Loucy (cell line): ENCODE data around the gene CDX1.

ENCODE experiments used
- H2AFZ ChIP-seq: fragments of 200-600 bp; sonication (generic); 2 replicates; pipeline ENCODE4 v1.6.0; 2016; ENCODE audit warnings: antibody characterized with exemption, mild to moderate bottlenecking, low read length, moderate library complexity
- H3F3A ChIP-seq: fragments of 200-600 bp; 2 replicates; pipeline ENCODE4 v1.6.0; 2016; ENCODE audit warnings: antibody characterized with exemption, low read depth, mild to moderate bottlenecking
- H3K27me3 ChIP-seq: fragments of 200-600 bp; sonication (generic); 2 replicates; pipeline ENCODE4 v1.6.1; 2014; ENCODE audit warnings: low read length, mild to moderate bottlenecking; ENCODE audit not compliant: insufficient read depth, poor library complexity, severe bottlenecking
- H3K36me3 ChIP-seq: fragments of 200-600 bp; sonication (generic); 2 replicates; pipeline ENCODE4 v1.6.1; 2016; ENCODE audit warnings: low read length; ENCODE audit not compliant: insufficient read depth
- H3K4me1 ChIP-seq: fragments of 200-600 bp; sonication (generic); 2 replicates; pipeline ENCODE4 v1.5.1; 2014; ENCODE audit warnings: low read length, mild to moderate bottlenecking; ENCODE audit not compliant: insufficient read depth, poor library complexity, severe bottlenecking
- H3K4me2 ChIP-seq: fragments of 200-600 bp; sonication (generic); 2 replicates; pipeline ENCODE4 v1.6.0; 2014; ENCODE audit warnings: antibody characterized with exemption, low read length, low read depth, mild to moderate bottlenecking; ENCODE audit not compliant: poor library complexity, severe bottlenecking
- H3K4me3 ChIP-seq: fragments of 200-600 bp; sonication (generic); 2 replicates; pipeline ENCODE4 v1.5.1; 2014; ENCODE audit warnings: low read length, mild to moderate bottlenecking, mixed read lengths; ENCODE audit not compliant: poor library complexity, severe bottlenecking
- H3K79me2 ChIP-seq: fragments of 200-600 bp; sonication (generic); 2 replicates; pipeline ENCODE4 v1.6.1; 2014; ENCODE audit warnings: low read length; ENCODE audit not compliant: insufficient read depth
- H3K9ac ChIP-seq: fragments of 200-600 bp; sonication (generic); 2 replicates; pipeline ENCODE4 v1.6.0; 2014; ENCODE audit warnings: mild to moderate bottlenecking, low read depth, low read length, moderate library complexity; ENCODE audit not compliant: poor library complexity, severe bottlenecking
- H3K9me2 ChIP-seq: fragments of 200-600 bp; sonication (generic); replicated peaks from 2 replicates; pipeline ENCODE4 v1.6.1; 2016; ENCODE audit warnings: low read depth, low read length, mixed read lengths
- H3K9me3 ChIP-seq: fragments of 200-600 bp; sonication (generic); 2 replicates; pipeline ENCODE4 v1.6.1; 2014; ENCODE audit warnings: mild to moderate bottlenecking, antibody characterized with exemption, low read length, low read depth; ENCODE audit not compliant: insufficient read depth
- H4K20me1 ChIP-seq: fragments of 200-600 bp; sonication (generic); 2 replicates; pipeline ENCODE4 v1.6.0; 2014; ENCODE audit warnings: antibody characterized with exemption, low read length, mild to moderate bottlenecking; ENCODE audit not compliant: insufficient read depth, poor library complexity, severe bottlenecking
- CTCF ChIP-seq: fragments of 200-600 bp; sonication (generic); conservative IDR thresholded peaks from 2 replicates; pipeline ENCODE4 v1.5.1; 2014; ENCODE audit warnings: mild to moderate bottlenecking, antibody characterized with exemption, low read length
- EZH2phosphoT487 ChIP-seq: fragments of 200-600 bp; IDR thresholded peaks from 2 replicates; pipeline ENCODE4 v1.6.1; 2018; ENCODE audit warnings: antibody characterized with exemption, mild to moderate bottlenecking, moderate library complexity, borderline replicate concordance

CDX1 gene

GRCh38 chr5:150177721-150178120 is 11.1 kb downstream of the CDX1 start:
- Histone ChIP-seq H3K4me3 (no peak overlapping the region), H2AFZ (no peak overlapping the region), H3K36me3 (no peaks in the 10 kb centered on the region), H3K9ac (no peak overlapping the region), H3K27me3 (no peaks in the 10 kb centered on the region), H3K9me3 (no peaks in the 10 kb centered on the region), H3K79me2 (no peaks in the 10 kb centered on the region), H3K4me1 (no peaks in the 10 kb centered on the region), H3F3A (no peaks in the 10 kb centered on the region), H3K4me2 (no peak overlapping the region), H4K20me1 (no peaks in the 10 kb centered on the region), H3K9me2 (no peaks in the 10 kb centered on the region)
- no peak for TF ChIP-seq EZH2phosphoT487

GRCh38 chr5:150178262-150178661 is 11.7 kb downstream of the CDX1 start:
- Histone ChIP-seq H3K9me2 (no peaks in the 10 kb centered on the region), H3K36me3 (no peaks in the 10 kb centered on the region), H3K79me2 (no peaks in the 10 kb centered on the region), H3K4me1 (no peaks in the 10 kb centered on the region), H3F3A (no peaks in the 10 kb centered on the region), H2AFZ (no peak overlapping the region), H4K20me1 (no peaks in the 10 kb centered on the region), H3K4me3 (no peak overlapping the region), H3K27me3 (no peaks in the 10 kb centered on the region), H3K9me3 (no peaks in the 10 kb centered on the region), H3K9ac (no peak overlapping the region), H3K4me2 (no peak overlapping the region)
- TF ChIP-seq CTCF (no peak), EZH2phosphoT487 (no peak)

GRCh38 chr5:150179019-150179620 is 12.5 kb downstream of the CDX1 start:
- Histone ChIP-seq H3K9me2 (no peaks in the 10 kb centered on the region), H3K27me3 (no peaks in the 10 kb centered on the region), H4K20me1 (no peaks in the 10 kb centered on the region), H3K4me3 (no peak overlapping the region), H3K9me3 (no peaks in the 10 kb centered on the region), H3F3A (no peaks in the 10 kb centered on the region), H3K36me3 (no peaks in the 10 kb centered on the region), H3K4me2 (no peak overlapping the region), H3K79me2 (no peaks in the 10 kb centered on the region), H2AFZ (no peak overlapping the region), H3K9ac (no peak overlapping the region), H3K4me1 (no peaks in the 10 kb centered on the region)
- TF ChIP-seq CTCF: no peak
- TF ChIP-seq EZH2phosphoT487: no peak
